SHP77 (cell line): ENCODE measurements around the gene RNF20.
A peak's percentile ranks its signal among the peaks of the same experiment; 100 is the strongest.
"Not testable (repeated sequence)": the region's sequence is repeated elsewhere in the genome, so short reads cannot be mapped to it uniquely, and the experiment has no call there.

Experiments
- DNase-seq, 2 experiments: peaks; one replicate each; lab custom pipeline; 2025; lab: John Stamatoyannopoulos, UW

The RNF20 gene

DNA sequence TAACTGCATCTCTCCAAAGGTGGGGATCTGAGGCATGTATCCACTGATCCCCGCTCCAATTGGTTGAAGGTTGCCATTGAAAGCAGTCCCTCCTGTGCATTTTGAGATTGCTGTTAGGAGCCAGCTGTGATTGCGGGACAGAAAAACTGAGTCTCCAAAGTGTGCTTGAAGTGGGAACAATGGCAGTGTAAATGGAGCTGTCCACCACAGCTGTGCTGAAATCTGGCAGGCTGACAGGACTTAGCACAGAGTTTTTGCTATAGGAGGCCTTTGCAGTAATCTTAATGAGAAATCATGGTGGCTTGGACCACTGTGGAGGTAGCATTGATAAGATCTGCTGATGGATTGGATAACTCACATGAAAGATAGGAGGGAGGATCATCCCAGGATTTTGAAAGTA, 3.3 kb downstream of the RNF20 start:
- no peak for DNase-seq

DNA sequence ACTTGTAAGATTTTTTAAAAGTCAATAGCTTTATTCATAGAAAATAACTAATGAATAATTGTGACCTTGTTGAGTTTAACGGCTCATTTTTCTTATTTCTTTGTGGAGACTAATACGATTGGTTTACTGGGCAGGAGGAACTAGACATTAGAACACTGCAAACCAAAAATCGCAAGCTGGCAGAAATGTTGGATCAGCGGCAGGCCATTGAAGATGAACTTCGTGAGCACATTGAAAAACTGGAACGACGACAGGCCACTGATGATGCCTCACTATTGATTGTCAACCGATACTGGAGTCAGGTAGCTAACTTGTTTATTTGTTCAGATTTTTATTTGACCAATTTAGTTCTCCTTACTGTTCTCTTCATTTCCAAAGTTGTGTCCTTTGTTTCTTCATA, 6.4 kb downstream of the RNF20 start:
- no peak for DNase-seq

DNA sequence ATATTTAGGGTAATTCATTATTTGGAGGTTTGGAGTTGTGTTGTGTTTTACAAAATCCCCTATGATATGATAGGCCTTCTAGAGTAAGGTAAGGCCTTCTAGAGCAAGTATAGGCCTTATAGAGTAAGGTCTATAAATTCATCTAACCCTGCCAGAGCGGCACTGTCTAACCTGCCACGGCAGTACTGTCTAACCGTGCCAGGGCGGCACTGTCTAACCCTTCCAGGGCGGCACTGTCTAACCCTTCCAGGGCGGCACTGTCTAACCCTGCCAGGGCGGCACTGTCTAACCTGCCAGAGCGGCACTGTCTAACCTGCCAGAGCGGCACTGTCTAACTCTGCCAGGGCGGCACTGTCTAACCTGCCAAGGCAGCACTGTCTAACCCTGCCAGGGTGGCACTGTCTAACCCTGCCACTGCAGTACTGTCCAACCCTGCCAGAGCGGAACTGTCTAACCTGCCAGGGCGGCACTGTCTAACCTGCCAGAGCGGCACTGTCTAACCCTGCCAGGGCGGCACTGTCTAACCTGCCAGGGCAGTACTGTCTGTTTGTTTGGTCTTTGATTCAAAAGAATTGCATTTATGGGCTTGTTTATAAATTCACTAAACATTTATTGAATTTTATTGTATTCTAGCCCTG, 9.6 kb downstream of the RNF20 start:
- no peak for DNase-seq

DNA sequence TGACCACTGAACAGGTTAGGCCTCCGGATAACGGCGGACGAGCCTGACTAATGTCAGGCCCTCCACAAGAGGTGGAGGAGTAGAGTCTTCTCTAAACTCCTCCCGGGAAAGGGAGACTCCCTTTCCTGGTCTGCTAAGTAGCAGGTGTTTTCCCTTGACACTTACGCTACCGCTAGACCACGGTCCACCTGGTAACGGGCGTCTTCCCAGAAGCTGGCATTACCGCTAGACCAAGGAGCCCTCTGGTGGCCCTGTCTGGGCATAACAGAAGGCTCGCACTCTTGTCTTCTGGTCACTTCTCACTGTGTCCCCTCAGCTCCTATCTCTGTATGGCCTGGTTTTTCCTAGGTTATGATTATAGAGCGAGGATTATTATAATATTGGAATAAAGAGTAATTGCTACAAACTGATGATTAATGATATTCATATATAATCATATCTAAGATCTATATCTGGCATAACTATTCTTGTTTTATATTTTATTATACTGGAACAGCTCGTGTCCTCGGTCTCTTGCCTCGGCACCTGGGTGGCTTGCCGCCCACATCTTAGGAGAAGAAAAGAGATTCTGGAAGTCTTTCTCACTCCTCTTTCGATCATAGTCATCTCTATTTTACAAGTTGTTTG, 15.9 kb downstream of the RNF20 start:
- not testable (repeated sequence) for DNase-seq

DNA sequence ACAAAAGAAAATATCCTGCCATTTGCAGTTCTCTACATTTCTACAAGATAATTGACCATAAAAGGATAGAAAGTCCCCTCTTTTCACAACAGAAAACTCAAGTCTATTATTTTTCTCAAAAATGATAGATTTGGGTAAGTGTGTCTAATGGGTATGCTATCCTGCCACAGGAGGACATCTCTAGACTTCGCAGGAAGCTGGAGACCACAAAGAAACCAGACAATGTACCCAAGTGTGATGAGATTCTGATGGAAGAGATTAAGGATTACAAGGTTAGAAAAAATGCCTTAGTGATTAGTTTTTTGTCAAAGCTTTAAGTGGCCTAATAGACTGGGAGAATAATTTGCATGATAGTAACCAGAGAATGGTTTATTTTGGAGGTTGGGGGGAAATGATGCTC, 28.1 kb downstream of the RNF20 start:
- DNase-seq, result no peak

DNA sequence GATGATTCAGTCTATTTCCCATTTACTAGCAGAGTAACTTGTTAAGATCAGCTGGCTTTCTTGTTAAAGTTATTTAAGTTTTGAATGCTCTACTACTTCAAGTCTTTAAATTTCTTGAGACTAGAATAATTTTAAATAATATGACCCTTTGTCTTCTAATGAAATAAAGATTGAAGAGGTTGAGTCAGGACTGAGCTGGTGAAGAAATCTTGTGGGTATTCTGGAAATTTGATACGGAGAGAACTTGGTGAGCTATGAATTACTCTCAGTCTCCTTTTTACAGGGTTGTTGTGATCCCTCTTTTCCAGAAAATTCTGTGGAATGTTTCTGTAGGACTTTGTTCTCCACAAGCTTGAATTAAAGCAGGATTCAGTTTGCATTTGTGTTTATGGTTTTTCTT, 29.3 kb downstream of the RNF20 start:
- DNase-seq, result no peak

DNA sequence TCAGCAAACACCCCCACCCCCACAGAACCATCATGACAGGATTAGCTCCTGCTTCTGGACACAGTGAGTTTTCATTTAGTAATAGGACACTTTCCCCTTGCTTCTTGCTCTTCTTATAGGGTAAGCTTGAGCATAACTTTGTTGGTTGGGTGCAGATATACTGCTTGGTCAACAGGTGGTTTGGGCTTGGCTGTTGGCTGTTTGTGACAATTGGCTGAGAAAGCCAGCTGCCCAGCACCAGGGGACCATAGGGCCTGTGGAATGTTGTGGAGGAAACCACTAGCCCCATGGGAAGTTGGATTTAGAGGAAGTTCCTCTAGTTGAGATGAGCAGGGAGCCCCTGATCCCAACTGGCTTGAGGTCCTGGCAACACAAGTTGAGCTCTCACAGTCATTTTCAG, 30.6 kb downstream of the RNF20 start:
- DNase-seq, result no peak

DNA sequence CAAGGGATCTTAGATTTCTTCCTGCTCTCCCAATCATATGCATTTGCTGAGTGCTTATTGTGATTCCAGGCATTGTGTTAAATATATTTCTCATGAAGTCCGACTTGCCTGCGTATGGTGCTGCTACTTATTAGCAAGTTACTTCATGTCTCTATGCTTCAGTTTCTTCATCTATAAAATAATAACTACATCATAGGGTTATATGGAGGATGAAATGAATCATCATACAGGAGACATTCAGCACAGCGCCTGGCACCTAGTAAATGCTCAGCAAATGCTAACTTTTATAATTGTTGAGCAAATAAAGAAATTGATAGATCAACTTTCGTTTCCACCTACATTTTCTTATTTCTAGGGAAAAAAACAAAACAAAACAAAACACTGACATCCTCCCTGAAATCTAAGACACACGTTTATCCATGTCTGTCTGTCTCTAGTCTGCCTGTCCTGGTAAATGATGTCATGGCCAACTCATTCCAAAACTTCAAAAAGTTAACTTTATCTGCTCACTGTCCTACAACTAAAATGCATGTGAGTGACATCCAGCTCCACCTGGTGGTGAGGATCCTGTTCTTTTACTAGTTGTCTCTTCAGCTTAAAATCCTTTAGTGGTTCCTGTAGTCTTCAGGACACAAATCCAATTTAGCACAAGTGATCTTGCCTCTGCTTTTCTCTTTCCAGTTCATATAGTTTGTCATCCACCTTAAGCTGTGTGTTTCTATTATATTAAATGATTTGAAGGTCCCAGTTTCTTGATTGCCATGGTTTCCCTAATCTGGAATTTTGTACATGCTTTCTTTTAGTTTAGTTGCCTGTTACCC, 33.5 kb downstream of the RNF20 start:
- peak in 1 of 2 experiments; percentile 6 for DNase-seq

DNA sequence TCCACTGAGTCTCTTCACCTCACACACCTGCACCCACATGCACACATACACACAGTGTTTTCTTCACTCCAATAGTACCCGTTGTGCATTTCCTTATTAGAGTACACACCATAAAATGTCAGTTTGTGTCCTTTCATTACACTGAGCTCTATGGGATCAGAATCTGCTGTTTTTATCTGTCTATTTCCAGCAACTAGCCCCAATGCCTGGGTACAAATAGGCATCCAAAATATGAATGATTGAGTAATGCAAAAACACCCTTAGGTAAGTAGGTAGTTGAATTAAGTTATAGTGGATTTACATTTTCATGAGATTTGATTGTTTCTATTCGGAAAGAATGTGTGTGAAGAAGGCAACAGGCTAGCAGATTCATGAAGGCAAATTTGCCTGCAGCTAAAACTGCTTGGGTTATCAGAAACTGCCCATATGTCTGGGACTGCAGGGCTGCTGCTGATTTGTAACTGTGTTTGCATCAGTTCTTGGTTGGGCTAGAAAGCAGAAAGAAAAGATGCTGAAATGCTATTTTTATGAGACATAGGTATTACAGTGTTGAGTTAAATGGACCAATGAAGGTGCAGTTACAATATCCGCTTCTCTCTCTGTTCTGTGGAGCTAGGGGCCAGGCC, 34.2 kb downstream of the RNF20 start:
- no peak for DNase-seq

DNA sequence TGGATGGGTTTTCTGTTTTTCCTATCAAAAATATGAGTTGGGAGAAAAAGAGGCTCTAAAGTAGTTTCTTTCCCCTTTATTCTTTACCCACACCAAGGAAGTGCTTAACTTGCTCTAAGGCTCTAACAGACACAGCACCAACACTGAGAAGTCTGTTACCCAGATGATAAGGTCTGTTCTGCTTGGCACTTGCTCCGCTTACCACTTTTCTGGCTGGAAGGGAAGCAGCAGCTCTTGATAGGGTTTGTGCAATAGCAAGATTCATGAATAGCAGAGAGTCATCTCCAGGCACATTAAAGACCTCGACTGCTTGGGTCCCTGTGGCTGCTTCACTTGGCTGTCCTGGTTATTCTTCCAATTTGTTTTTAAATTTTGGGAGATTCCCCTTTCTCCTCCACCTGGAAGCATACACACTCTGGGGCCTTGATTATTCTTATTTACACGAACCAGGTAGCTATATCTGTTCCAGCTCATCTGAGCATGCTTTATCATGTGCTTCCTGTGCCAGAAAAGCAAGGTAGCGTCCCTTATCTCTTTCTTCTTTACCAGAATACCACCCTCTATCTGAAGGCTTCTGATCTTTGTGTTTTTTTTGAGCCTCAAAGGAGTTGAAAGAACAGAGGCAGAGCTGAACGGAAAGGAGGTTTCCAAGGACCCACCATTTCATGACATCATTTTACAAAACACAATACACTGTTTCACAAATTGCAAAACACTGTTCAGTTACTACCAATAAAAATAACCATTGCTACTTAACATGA, 36.3 kb downstream of the RNF20 start:
- no peak for DNase-seq

DNA sequence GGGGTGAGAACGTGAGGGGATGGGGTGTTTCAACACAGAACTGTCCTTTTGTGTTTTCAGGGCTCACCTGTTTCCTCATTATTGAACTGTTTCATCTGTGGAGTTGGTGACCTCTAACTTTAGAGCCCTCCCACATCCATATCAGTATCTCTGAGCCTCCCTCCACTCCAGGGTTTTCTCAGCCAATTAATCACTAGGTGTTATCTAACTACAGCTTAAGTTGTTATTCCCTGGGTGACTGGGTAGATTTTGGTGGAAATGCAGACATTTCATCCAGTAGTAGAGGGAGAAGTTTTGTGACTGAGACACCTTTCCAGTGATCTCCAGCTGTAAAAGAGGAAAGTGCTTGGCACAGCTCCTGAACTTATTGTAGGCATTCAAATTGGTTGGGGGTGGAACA, 37.5 kb downstream of the RNF20 start:
- no peak for DNase-seq

DNA sequence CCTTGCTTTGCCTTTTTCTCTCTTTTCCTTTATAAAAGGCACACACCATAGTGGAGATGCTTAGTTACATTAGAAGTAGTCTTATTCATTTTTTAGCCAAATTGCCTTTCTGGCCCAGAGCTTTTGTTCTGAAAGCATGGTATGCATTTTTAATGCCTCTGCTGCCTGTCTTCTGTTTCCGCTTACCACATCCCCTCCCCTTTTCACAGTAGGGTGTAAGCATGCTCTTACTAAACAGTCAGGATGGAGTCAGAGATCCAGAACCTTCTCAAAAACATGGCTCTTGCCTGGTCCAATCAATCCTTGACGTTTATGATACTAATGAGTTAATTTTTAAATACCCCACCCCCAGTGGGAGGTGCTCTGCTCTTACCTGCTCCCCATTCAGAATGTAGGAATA, 38.7 kb downstream of the RNF20 start:
- DNase-seq, result no peak

DNA sequence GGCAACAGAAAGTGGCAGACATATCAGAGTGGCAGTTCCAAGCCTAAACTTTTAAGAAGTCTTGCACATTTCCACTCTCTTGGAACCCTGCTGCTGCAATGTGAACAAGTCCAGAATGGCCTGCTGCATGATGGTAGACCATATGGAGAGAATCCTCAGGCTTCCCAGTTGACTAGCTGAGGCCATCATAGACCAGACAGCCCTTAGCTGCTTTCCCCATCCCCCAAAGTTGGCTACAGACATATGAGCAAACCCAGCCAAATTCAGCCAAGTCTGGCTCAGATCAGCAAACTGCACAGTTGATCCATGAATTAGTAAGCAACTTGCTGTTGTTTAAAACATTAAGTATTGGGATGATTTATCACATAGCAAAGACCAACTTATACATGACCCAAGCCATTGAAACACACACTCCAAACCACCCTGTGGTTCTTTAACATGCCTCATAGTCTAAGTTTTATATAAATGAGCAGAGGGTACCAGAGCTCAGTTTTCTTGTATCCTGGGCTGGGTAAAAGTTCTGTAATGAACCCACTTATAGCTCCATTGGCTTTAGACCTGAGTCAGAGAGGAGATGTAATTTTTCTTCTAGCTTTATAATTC, 41.2 kb downstream of the RNF20 start:
- DNase-seq, result no peak

DNA sequence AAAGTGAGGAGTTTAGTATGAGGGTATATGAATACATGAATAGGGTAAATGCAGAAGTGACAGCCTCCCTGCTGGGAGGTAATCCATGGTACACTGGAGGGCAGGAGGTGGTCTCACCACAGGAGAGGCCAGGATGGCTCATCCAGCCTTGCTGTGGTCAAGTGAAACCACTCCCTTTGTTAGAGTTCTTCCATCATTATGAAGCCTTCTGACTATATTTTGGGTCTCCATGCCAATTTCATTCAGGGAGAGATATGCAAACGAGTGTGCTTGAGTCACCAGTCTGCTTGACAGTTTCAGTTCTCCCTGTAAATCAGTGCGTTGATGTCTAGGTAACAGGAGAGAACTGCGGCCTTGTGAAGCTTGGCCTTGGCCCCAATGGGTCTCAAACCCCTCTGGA, 44.7 kb downstream of the RNF20 start:
- DNase-seq, result no peak

DNA sequence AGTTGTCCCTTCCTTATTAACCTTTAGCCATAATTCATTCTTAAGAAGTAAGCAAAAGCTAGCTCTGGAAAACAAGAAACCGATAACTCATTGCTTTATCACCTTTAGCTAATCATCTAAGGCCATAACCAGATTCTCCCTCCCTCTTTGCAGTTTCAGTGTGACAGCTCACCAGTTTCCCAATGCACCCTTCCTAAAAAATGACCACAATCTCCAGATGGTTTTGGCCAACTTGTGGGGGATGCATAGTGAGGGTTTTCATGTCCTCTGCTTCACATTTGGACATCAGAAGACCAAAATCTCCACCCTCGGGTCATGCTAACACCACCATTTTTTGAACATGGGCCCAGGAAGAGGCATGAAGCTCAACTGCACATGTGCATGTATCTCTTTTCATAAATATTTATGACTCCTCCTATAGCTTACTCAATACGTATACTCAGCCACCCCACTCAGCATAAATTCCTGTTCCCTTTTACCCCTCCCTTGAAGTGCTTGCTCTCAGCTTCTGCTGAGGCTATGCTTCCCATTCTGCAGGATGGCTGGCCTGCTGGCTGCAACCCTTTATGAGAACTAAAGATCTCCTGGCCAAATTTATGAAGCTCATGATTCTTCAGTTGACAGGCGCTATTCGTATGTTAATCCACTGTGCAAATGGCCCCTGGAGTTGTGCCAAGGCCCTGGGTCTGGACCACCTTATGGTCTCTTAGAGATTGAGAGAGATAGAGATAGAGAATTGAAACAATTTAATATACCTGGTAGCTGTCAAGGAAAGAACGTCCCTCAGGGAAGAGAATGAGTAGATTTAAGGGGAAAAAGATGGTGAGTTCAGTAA, 46.3 kb downstream of the RNF20 start:
- DNase-seq, result no peak

DNA sequence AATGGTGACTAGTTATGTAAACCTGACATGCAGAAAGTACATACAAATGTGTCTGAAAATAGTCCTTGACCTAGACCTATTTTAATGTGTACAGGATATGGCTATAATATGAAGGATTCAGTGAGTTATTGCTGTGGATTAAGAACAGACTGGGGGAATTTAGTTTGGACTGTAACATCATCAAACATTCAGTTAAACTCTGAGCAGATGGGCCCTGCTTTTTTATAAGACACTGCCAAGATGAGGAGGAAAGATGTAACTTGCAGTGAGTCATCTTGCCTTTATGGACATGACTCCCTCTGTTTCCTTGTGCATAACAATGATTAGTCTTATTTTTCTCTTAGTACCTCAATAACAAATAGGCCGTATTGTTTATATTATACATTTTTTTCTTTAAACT, 48.9 kb downstream of the RNF20 start:
- no peak for DNase-seq

DNA sequence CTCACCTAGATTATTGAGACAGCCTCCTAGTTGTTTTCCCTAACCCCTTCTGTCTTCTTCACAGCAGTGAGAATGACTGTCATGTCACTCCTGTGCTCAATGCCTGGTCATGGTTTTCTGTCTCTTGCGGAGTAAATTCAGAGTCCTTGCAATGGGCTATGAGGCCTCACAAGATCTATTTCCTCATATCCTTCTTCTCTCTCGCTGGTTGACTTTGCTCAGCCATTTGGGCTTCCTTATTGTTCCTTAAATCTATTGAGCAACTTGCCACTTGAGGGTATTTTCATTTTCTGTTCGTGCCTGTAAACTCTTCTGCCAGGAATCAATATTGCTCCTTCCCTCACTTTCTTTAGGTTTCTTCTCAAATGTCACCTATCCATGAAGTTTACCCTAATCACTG, 52.1 kb downstream of the RNF20 start:
- no peak for DNase-seq

DNA sequence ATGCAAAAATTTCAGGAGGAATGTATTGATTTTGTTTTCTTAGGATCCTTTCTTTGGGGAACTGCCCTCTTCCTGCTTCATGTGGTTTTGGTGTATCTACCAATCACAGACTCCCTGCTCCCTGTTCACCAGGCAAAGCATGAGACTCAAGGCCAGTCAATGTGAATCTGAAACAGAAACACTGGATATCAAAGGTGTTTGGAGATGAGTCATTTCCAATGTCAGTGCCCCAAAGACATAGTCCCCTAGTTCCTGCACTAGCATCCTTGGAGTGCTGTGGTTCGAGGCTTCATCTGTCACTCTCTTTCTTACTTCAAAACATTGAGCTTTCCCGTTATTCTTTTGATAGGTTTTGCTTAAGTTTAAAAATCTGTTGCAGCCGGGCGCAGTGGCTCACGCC, 53.0 kb downstream of the RNF20 start:
- DNase-seq, result no peak

DNA sequence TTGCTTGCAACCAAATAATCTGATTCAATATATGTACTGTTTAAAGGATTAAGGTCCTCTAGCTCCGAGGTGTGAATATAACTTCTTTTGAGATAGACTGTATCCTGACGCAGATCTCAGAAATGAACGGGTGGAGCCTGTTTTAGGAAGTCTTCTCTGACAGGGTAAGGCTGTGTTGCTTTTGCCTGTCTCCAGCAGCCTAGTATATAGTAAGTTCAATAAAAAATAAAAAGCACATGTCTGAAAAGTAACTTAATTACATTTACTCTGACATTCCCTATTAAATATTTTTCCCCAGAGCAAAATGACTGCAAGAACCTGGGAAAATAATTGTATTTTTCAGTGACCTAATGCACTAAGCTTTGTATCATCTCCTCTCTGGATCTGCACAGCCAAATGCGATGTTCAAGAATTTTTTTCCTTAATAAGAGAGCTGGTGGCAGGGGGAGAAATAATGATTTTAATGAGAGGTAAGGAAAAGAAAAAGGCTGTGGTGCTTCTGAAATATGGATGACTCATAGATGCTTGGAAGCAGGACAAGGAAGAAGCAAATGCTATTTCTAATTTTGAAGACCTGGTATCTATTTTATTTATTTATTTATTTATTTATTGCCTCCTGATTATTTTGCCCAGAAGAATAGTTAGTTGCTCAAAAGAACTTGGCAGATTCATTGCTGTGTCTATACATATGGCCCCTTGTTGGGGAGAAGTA, 53.8 kb downstream of the RNF20 start:
- DNase-seq, result no peak

DNA sequence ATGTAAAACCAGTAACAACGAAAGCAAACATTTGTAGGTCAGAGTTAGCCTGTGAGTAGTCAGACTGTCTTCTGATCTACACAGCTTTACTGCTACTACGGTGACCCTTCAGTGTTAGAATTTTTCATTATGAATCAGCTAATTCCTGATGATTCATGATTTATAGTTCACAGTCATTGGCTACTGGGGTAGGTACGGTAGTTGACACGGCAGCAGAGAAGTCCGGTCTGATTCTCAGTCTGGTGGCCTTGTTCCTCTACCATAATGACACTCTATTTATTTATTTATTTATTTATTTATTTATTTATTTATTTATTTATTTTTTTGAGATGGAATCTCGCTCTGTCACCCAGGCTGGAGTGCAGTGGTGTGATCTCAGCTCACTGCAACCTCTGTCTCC, 56.4 kb downstream of the RNF20 start:
- DNase-seq, result not testable (repeated sequence)
